ENCODE data around the gene HDAC4.

The HDAC4 gene

GRCh38 chr2:239265681-239266433, 135.0 kb downstream of the HDAC4 start:
- no peak for DNase-seq (ENCODE audit: low spot score)

- peak; percentile 72 for DNase-seq (ENCODE audit: low spot score)
Observed at GRCh38 chr2:239264838-239265651, 135.8 kb downstream of the HDAC4 start.

GRCh38 chr2:239264492-239264837, 136.4 kb downstream of the HDAC4 start:
- no peak for DNase-seq (ENCODE audit: low spot score)

GRCh38 chr2:239263669-239264491, 136.9 kb downstream of the HDAC4 start:
- DNase-seq (ENCODE audit: low spot score) = no peak

- DNase-seq (ENCODE audit: low spot score) = no peak
Observed at GRCh38 chr2:239263231-239263630, 137.6 kb downstream of the HDAC4 start.

DNA sequence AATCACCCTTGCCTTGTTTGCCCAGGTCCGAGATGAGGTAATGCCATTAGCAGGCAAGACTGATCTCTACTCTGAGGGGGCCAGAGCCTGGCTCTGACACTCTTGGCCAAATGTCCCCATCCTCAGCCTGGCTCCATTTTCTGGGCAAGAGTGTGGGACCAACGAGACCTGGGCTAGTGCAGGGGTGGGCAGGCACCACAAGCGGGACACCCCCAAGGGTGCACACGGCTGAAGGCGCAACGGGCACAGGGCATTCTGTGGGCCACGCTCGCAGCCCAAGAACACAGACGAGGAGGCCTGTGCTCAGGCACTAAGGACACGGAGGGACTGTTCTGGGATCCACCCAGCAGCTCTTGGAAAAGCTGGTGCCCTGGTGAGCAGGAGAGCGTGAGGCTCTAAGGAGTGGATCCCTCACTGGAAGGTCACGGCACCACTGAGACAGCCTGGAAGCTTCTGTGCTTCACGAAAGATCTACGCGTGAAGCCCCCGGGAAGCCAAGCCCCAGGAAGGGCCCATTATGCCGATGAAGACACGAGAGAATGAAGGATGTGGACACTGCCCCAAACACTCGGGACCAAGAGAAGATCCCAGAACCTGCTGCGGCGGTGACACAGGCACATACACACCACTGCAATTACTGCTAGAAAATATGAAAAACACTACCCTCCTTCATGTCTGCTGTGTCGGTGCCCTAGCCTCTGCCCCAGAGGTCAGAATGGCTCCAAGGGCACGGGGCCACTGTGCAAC, 138.2 kb downstream of the HDAC4 start:
- no peak for DNase-seq (ENCODE audit: low spot score)

DNA sequence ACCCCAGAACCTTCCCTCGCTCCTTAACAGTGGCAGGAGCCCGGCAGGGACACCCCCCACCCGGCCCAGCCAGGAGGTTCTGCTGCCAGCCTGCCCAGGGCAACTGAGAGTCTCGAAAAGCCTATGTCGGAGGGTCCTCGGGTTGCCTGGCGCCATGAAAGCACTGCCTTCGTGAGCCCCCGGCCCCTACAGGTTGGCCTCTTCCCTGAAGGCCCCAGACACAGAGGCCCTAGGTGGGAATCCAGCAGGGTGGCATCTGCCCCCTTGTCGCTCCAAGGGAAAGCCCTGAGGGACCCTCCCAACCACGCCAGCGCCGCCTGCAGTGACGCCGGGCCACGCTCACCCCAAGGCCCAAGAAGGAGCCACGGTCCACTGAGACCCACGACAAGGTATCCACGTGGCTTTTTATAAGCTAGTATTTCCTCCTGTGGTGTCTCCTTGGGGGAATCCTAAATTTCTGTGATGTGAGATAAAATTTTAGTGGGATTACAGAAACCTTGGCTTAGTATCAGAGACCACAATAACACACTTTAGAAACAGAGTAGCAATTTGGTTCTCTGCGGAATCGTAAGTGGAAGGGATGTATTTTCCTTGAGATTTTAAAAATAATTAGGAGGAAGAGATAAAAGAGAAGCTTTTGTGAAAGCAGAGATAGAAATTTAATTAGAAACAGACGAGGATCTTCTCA, 138.9 kb downstream of the HDAC4 start:
- DNase-seq (ENCODE audit: low spot score) = no peak

- no peak for DNase-seq (ENCODE audit: low spot score)
Observed at GRCh38 chr2:239261356-239261755, 139.5 kb downstream of the HDAC4 start.

DNA sequence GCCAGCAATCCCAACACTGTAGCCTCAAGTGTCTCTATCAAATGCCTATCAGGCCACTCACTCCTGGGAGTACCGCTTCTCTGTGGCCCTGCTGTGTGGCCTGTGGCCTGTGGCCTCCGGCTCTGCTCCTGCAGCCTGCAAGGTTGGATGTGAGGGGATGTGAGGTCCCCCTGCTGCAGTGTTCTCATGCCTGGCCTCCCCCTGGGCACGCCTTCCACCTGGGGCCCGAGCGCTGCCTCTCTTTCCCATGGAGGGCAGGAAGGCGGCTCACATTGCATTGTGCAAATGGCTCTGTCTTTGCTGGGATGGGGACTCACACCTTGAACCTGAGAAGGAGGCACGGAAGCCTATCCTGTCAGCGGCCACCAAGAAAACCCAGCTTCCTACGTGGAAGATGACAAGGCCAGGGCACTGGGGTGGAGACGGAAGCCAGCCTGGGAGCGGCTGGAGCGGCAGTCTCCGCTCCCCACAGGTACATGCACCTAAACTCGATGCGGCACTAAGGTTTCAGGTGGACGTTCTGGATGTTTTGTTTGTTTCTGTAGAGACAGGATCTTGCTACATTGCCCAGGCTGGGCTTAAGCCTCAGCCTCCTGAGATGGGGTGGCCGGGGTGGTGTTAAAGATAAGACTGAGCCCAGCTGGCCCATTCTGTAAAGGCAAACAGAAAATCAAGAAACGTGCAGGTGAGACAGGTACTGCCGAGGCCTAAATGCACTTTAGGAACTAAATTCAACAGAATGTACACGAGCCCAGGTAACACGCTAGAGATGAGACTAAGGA, 140.1 kb downstream of the HDAC4 start:
- DNase-seq (ENCODE audit: low spot score) = no peak

GRCh38 chr2:239259603-239260298, 141.1 kb downstream of the HDAC4 start:
- DNase-seq (ENCODE audit: low spot score) = no peak

DNA sequence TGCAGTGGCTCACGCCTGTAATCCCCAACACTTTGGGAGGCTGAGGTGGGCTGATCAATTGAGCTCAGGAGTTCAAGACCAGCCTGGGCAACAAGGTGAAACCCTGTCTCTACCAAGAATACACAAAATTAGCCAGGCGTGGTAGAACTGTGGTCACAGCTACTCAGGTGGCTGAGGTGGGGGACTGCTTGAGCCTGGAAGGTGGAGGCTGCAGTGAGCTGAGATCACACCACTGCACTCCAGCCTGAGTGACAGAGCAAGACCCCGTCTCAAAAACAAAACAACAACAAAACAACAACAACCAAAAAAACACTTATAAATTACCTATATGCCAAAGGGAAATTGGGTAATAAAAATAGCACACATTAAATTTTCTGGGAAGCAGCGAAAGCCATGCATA, 141.6 kb downstream of the HDAC4 start:
- DNase-seq (ENCODE audit: low spot score) = no peak

DNA sequence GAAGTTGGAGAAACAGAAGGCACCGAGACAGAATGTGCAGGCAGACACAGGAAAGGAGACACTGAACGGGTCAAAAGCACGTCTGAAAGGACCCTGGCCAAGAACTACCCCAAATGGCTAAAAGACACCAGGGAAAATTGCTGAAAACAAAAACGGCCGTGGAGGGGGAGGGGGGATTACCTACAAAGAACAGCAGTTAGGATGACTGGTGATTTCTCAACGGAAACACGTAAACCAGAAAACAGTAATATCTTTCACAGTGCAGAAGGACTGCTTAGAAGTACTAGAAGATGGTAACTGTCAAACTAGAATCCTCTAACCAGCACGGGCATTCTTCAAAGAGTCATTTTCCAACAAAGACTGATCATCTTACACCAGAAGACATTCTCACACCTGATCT, 142.6 kb downstream of the HDAC4 start:
- no peak for DNase-seq (ENCODE audit: low spot score)

DNA sequence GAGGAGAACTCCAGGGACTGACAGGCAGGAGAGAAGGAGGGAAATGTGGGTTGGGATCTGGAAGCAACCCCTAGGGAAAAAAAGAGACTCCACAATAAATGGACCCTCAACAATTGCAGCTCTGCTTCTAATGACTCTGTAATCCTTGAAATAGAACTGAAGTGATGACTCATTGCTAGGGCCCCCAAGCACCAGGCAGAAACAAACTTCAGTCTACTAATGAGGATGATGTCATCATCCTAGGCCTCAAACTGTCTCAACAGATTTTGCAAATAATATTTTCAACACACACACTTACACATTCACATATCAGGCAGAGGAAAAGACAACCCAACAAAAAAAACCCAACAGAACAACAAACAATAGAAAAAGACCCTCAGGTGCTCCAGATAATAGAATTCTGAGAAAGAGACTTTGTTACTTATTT, 143.3 kb downstream of the HDAC4 start:
- DNase-seq (ENCODE audit: low spot score) = peak; percentile 89

GRCh38 chr2:239256350-239256743, 144.5 kb downstream of the HDAC4 start:
- DNase-seq (ENCODE audit: low spot score) = no peak

- no peak for DNase-seq (ENCODE audit: low spot score)
Observed at GRCh38 chr2:239255628-239256349, 145.0 kb downstream of the HDAC4 start.

DNA sequence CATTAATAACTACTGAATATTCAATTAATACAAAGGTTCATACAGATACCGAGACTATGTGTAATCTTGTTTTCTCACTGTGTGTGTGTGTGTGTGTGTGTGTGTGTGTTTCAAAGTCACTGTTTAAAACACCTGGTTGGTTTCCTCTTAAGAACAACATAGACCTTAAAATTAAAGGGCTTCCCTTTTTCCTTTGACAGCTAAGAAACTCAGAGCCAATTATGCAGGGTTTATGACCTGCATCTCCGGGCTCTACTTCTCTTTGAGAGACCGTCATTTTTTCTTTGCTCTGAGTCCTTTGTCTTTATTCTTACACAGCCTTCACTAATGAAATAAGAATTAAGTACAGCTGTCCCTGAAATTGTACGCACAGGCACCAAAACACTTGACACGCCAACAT, 145.6 kb downstream of the HDAC4 start:
- DNase-seq (ENCODE audit: low spot score) = no peak

- DNase-seq (ENCODE audit: low spot score) = no peak
Observed at GRCh38 chr2:239253701-239254436, 147.0 kb downstream of the HDAC4 start.

GRCh38 chr2:239253264-239253663, 147.6 kb downstream of the HDAC4 start:
- DNase-seq (ENCODE audit: low spot score) = no peak

All from AG08396 (cell line).